Endothelial cell of umbilical vein (primary cell): Measurements from ENCODE around the gene MED16. TPM values are rescaled to one million over a fixed set of nuclear protein-coding genes. Genes with fewer than 3 reads are reported as not detected.

Source experiments
- BruUV-seq: library from RNA; stranded (reverse); fragments of 400-500 nt; replicated peaks from 2 replicates; lab custom pipeline; 2021; lab: Mats Ljungman, UMichigan
- CTCF ChIA-PET: fragments of 300-600, 350-600 bp; sonication (Branson Sonifier 250); formaldehyde crosslinking; loops from one replicate; lab custom pipeline; 2021; ENCODE audit warnings: antibody characterized with exemption, inconsistent platforms; lab: Charles Lee
- POLR2A ChIA-PET: fragments of 300-600, 350-600 bp; sonication (Branson Sonifier 250); formaldehyde crosslinking; loops from one replicate; lab custom pipeline; 2021; ENCODE audit warnings: antibody characterized with exemption, inconsistent platforms; lab: Charles Lee
- DNase-seq: peaks from one replicate; pipeline ENCODE4 v3.0.0-alpha.2; 2011; ENCODE audit warnings: low read depth, low spot score
- FAIRE-seq: peaks from 2 replicates; lab custom pipeline; 2011; peaks lifted over from hg19 to GRCh38; lab: Jason Lieb, UNC
- H2AFZ ChIP-seq: 2 replicates; pipeline ENCODE4 v1.6.0; 2012; ENCODE audit warnings: low read depth, low read length, control low read depth, inconsistent platforms
- H3K27ac ChIP-seq: 2 replicates; pipeline ENCODE4 v1.5.1; 2011; ENCODE audit warnings: low read depth, mild to moderate bottlenecking, control low read depth, low read length, moderate library complexity; ENCODE audit not compliant: insufficient read depth
- H3K27me3 ChIP-seq, 2 experiments: 2 replicates each; pipeline versions ENCODE4 v1.6.0 to v1.6.1; 2011; ENCODE audit warnings: low read length in 2 of 2, mixed read lengths in 1 of 2; ENCODE audit not compliant: control insufficient read depth in 2 of 2, insufficient read depth in 2 of 2
- H3K36me3 ChIP-seq, 2 experiments: 2 replicates in 1 of 2; 3 replicates in 1 of 2; pipeline ENCODE4 v1.5.1; 2011; ENCODE audit warnings: low read length in 2 of 2, mild to moderate bottlenecking in 1 of 2, moderate library complexity in 1 of 2; ENCODE audit not compliant: control insufficient read depth in 2 of 2, insufficient read depth in 2 of 2; ENCODE audit errors: extremely low read depth in 1 of 2
- H3K4me1 ChIP-seq: 3 replicates; pipeline ENCODE4 v1.5.1; 2011; ENCODE audit warnings: mild to moderate bottlenecking, low read length; ENCODE audit not compliant: control insufficient read depth, insufficient read depth; ENCODE audit errors: extremely low read depth
- H3K4me2 ChIP-seq: 2 replicates; pipeline ENCODE4 v1.6.1; 2011; ENCODE audit warnings: low read length, control low read depth, mixed read lengths; ENCODE audit not compliant: insufficient read depth
- H3K4me3 ChIP-seq, 3 experiments: fragments of 200-600 bp in 1 of 3; sonication (generic), shearing (Covaris generic) in 1 of 3; replicated peaks in 1 of 3; 2 replicates each; pipeline ENCODE4 v1.5.1; 2011 to 2016; ENCODE audit warnings: control low read depth in 3 of 3, low read length in 3 of 3, mild to moderate bottlenecking in 2 of 3, inconsistent platforms in 1 of 3, low read depth in 1 of 3, moderate library complexity in 1 of 3; ENCODE audit not compliant: insufficient read depth in 1 of 3
- H3K79me2 ChIP-seq: 2 replicates; pipeline ENCODE4 v1.6.0; 2012; ENCODE audit warnings: low read length, inconsistent platforms; ENCODE audit not compliant: control insufficient read depth, insufficient read depth
- H3K9ac ChIP-seq: replicated peaks from 2 replicates; pipeline ENCODE3; 2011; ENCODE audit warnings: low read length, control low read depth; ENCODE audit not compliant: insufficient read depth; ENCODE audit errors: extremely low read depth
- H3K9me1 ChIP-seq: replicated peaks from 3 replicates; pipeline ENCODE4 v1.6.0; 2011; ENCODE audit warnings: mild to moderate bottlenecking, low read length; ENCODE audit not compliant: control insufficient read depth, insufficient read depth; ENCODE audit errors: extremely low read depth
- H3K9me3 ChIP-seq: replicated peaks from 2 replicates; pipeline ENCODE4 v1.5.1; 2012; ENCODE audit warnings: low read length, inconsistent platforms; ENCODE audit not compliant: control insufficient read depth, insufficient read depth
- H4K20me1 ChIP-seq: replicated peaks from 2 replicates; pipeline ENCODE3; 2011; ENCODE audit warnings: mild to moderate bottlenecking, low read length; ENCODE audit not compliant: control insufficient read depth, insufficient read depth; ENCODE audit errors: extremely low read depth
- EZH2 ChIP-seq: IDR thresholded peaks from 2 replicates; pipeline ENCODE4 v1.6.1; 2012; ENCODE audit warnings: borderline replicate concordance, low read depth, mild to moderate bottlenecking, moderate library complexity, low read length, inconsistent platforms; ENCODE audit not compliant: severe bottlenecking
- FOS ChIP-seq: IDR thresholded peaks from 2 replicates; pipeline ENCODE4 v1.6.1; 2011; ENCODE audit warnings: mild to moderate bottlenecking, low read length, moderate library complexity, borderline replicate concordance; ENCODE audit not compliant: insufficient read depth
- GATA2 ChIP-seq: IDR thresholded peaks from 2 replicates; pipeline ENCODE4 v1.7.0; 2011; ENCODE audit warnings: low read depth, mild to moderate bottlenecking, moderate library complexity, mixed read lengths, low read length; ENCODE audit not compliant: insufficient read length, insufficient read depth
- JUN ChIP-seq: IDR thresholded peaks from 2 replicates; pipeline ENCODE4 v1.6.1; 2011; ENCODE audit warnings: borderline replicate concordance, low read depth; ENCODE audit not compliant: insufficient read length, insufficient read depth
- MYC ChIP-seq: IDR thresholded peaks from one replicate; pipeline ENCODE4 v1.6.1; 2011; ENCODE audit warnings: mild to moderate bottlenecking, low read depth, low read length
- POLR2A ChIP-seq: IDR thresholded peaks from 2 replicates; pipeline ENCODE4 v1.6.1; 2012; ENCODE audit warnings: low read depth, mild to moderate bottlenecking, control low read depth, low read length
- POLR2AphosphoS5 ChIP-seq: IDR thresholded peaks from 2 replicates; pipeline ENCODE4 v1.6.1; 2012; ENCODE audit warnings: low read depth, mild to moderate bottlenecking, control low read depth, low read length, moderate library complexity; ENCODE audit not compliant: insufficient read depth
- dilution Hi-C: fragments of 300-500 bp; cut with MboI; formaldehyde crosslinking; loops from one replicate; pipeline ENCODE4 v1.15.0; 2019; ENCODE audit warnings: low sequenced_read_pairs; ENCODE audit not compliant: extremely low pct_ligation_motif_present
- intact Hi-C: fragments of 100-400 bp; cut with micrococcal nuclease; formaldehyde crosslinking; loops from one replicate; pipeline ENCODE4 v1.10.0; 2022
- polyA plus RNA-seq, 4 experiments: library from polyadenylated mRNA; depleted of rRNA in 3 of 4; stranded (reverse) in 3 of 4; unstranded in 1 of 4; fragments of >200 nt; gene quantifications; 2 replicates each; pipeline versions ENCODE4 v1.2.1 to v1.2.3, GENCODE V29; 2011 to 2012; ENCODE audit warnings: missing spikeins in 1 of 4
- total RNA-seq: library from RNA; stranded (reverse); gene quantifications from 2 replicates; pipeline ENCODE4 v1.2.3, GENCODE V29; 2021
- TF ChIP-seq, protein P1 (sequence below): IDR thresholded peaks from 2 replicates; pipeline ENCODE4 v1.6.1; 2011; ENCODE audit not compliant: insufficient read depth, insufficient read length
- TF ChIP-seq, protein P2 (sequence below), 2 donors: IDR thresholded peaks; 1 replicate in 1 of 2; 2 replicates in 1 of 2; pipeline ENCODE4 v1.5.1; 2011; ENCODE audit warnings: low read length in 2 of 2, mild to moderate bottlenecking in 2 of 2, moderate library complexity in 2 of 2, control low read depth in 1 of 2, inconsistent platforms in 1 of 2, low read depth in 1 of 2; ENCODE audit not compliant: insufficient read depth in 1 of 2; ENCODE audit errors: extremely low read depth in 1 of 2

MED16 gene
- total and polyA plus RNA-seq, 2 donors (not counting 3 experiments of a cell fraction or from before 2014, with no cell fraction given): 63.1 to 66.5 TPM

DNA sequence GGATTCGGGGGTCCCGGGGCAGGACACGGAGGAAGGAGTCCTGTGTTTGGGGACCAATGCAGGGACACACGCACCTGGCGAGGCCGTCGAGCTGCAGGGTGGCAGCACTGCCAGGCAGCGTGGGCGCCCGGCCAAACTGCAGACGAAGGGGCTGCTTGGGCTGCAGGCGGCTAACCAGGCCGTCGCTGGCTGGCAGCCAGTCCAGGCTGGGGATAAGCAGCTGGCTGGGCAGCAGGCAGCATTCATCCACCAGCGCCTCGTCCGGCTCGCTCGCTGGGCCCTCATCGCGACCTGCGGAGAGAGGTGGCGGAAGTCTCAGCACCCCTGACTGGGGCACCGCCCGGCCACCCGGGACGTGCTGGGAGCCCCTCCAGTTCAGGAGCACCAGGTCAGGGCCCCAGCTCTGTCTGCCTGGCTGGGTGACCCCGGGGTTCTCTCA, 22.0 kb downstream of the MED16 start:
- Histone ChIP-seq H3K4me3 (no peak overlapping the region), H3K9me1 (no peaks in the 10 kb centered on the region), H3K27me3 (no peaks in the 10 kb centered on the region), H3K9ac (no peak overlapping the region), H2AFZ (no peak overlapping the region), H3K79me2 (no peaks in the 10 kb centered on the region), H3K4me1 (peaks cover 9% of the 10 kb centered on the region), H3K36me3 (peaks cover 0 to 16% of the 10 kb centered on the region in 2 experiments), H4K20me1 (no peaks in the 10 kb centered on the region), H3K27ac (no peak overlapping the region), H3K4me2 (no peak overlapping the region), H3K9me3 (no peaks in the 10 kb centered on the region)
- dilution Hi-C loops: no loop called here
- no TSS peak for BruUV-seq
- ChIA-PET CTCF (no interaction called here), POLR2A (no interaction called here)
- TF ChIP-seq EZH2 (no peak), POLR2AphosphoS5 (no peak), JUN (no peak), MYC (no peak), POLR2A (no peak), GATA2 (no peak), FOS (no peak)
- TF ChIP-seq, protein P1, sequence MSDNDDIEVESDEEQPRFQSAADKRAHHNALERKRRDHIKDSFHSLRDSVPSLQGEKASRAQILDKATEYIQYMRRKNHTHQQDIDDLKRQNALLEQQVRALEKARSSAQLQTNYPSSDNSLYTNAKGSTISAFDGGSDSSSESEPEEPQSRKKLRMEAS: no peak
- TF ChIP-seq, protein P2, sequence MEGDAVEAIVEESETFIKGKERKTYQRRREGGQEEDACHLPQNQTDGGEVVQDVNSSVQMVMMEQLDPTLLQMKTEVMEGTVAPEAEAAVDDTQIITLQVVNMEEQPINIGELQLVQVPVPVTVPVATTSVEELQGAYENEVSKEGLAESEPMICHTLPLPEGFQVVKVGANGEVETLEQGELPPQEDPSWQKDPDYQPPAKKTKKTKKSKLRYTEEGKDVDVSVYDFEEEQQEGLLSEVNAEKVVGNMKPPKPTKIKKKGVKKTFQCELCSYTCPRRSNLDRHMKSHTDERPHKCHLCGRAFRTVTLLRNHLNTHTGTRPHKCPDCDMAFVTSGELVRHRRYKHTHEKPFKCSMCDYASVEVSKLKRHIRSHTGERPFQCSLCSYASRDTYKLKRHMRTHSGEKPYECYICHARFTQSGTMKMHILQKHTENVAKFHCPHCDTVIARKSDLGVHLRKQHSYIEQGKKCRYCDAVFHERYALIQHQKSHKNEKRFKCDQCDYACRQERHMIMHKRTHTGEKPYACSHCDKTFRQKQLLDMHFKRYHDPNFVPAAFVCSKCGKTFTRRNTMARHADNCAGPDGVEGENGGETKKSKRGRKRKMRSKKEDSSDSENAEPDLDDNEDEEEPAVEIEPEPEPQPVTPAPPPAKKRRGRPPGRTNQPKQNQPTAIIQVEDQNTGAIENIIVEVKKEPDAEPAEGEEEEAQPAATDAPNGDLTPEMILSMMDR (IDR thresholded peaks at IDR 0.05; ENCODE audit: extremely low read depth in 1 of 2, insufficient read depth in 1 of 2, low read depth in 1 of 2, low read length in 2 of 2): no peak
- intact Hi-C loops: loop anchor here (1.0 kb wide), 1 partner anchor 38 kb away; no protein-coding TSS in a partner anchor
- FAIRE-seq (no peak), DNase-seq (no peak)
